ENCODE data around the gene LEF1.

Gene LEF1

DNA sequence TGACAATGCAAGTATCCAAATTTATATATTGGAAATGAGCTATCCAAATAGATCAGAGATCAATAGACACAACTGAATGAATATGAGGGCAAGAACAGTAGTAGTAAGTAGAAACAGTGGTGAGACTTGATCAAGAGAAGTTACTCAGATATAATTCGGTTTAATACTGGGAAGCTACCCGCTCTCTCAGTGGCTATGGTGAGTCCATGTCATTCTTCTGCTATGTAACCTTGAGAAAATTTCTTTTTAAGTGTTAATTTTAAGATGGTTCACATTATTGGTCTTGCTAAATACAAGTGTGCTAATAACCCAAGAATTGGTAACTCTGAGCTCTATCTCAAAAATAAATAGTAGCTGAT is 53.6 kb downstream of the LEF1 start:
- no peaks in the 10 kb centered on the region for H3K27me3 ChIP-seq (ENCODE audit: control insufficient read depth, insufficient read depth, low read length, poor library complexity, severe bottlenecking)
- no peak overlapping the region for H3K27ac ChIP-seq (ENCODE audit: insufficient read depth, low read depth, low read length, poor library complexity, severe bottlenecking)
- H3K4me1 ChIP-seq (ENCODE audit: control insufficient read depth, insufficient read depth, low read length), result peaks cover 35% of the 10 kb centered on the region
- H3K4me3 ChIP-seq (ENCODE audit: insufficient read depth, low read depth, low read length), result no peak overlapping the region
- 96 to 98% methylated on average over 2 of the region's 2 CpGs for WGBS, 2 experiments
- no peaks in the 10 kb centered on the region for H3K36me3 ChIP-seq (ENCODE audit: control insufficient read depth, insufficient read depth, low read length)
- no peaks in the 10 kb centered on the region for H3K9me3 ChIP-seq (ENCODE audit: control insufficient read depth, low read length)

DNA sequence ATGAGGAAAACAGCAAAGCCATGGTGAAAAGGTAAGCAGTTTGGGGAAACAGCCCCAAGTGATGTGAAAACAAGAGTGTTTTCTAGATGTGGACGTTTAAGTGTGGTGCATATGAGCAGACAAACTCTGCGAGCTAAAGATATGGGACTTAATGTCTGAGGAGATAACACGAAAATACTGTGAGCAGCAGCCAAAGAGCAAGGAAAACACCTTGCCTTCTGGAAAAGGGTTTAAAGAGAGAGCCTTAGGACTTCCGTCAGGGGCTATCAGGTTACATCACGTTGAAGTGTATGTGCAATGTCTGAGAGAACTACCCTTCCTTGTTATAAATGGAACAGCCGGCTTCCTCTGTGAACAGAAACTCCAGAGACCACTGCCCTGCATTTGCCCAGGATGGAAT is 54.2 kb downstream of the LEF1 start:
- H3K4me3 ChIP-seq (ENCODE audit: insufficient read depth, low read depth, low read length), result no peak overlapping the region
- H3K9me3 ChIP-seq (ENCODE audit: control insufficient read depth, low read length), result no peaks in the 10 kb centered on the region
- peaks cover 37% of the 10 kb centered on the region for H3K4me1 ChIP-seq (ENCODE audit: control insufficient read depth, insufficient read depth, low read length)
- no peaks in the 10 kb centered on the region for H3K27me3 ChIP-seq (ENCODE audit: control insufficient read depth, insufficient read depth, low read length, poor library complexity, severe bottlenecking)
- H3K27ac ChIP-seq (ENCODE audit: insufficient read depth, low read depth, low read length, poor library complexity, severe bottlenecking), result no peak overlapping the region
- 58 to 60% methylated on average over 6 of the region's 6 CpGs for WGBS, 2 experiments
- H3K36me3 ChIP-seq (ENCODE audit: control insufficient read depth, insufficient read depth, low read length), result no peaks in the 10 kb centered on the region

DNA sequence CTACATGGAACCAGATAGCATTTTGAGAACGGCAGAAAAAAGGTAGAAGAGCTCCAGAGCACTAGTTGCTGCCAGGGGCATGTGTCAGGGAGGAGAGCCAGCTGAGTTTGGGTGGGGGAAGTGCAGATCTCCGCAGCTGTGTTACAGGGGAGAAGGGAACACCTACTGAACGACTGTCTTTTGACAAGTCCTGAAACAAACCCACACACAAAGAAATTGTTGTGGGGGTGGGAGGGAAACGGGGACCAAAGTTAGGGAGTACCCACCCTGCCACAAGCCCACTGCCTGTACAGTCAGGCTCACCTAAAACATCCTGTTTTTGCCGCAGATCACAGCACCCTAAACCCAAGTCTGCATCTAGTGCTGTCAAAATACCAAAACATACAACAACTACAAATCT is 55.5 kb downstream of the LEF1 start:
- 28 to 45% methylated on average over 4 to 5 of the region's 5 CpGs for WGBS, 2 experiments
- peaks cover 37% of the 10 kb centered on the region for H3K4me1 ChIP-seq (ENCODE audit: control insufficient read depth, insufficient read depth, low read length)

DNA sequence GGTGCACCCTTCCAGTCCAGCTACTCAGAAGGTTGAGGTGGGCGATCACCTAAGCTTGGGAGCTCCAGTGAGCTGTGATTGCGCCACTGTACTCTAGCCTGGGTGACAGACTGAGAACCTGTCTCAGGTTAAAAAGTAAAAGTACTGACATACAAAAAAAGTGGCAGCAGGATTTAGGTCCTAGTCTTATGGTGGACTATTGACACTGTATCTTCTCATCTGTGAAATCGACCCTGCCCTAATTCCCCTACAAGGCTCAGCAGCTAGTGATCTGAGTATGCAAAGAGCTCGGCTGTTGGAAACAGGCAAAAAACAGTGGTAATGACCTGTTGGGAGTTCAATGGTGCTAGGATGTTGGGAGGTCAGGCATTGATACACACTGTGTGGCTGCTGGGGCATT is 57.0 kb downstream of the LEF1 start:
- 93 to 96% methylated on average over 4 of the region's 4 CpGs for WGBS, 2 experiments
- H3K9me3 ChIP-seq (ENCODE audit: control insufficient read depth, low read length), result no peaks in the 10 kb centered on the region
- no peak overlapping the region for H3K27ac ChIP-seq (ENCODE audit: insufficient read depth, low read depth, low read length, poor library complexity, severe bottlenecking)
- H3K27me3 ChIP-seq (ENCODE audit: control insufficient read depth, insufficient read depth, low read length, poor library complexity, severe bottlenecking), result no peaks in the 10 kb centered on the region
- H3K4me3 ChIP-seq (ENCODE audit: insufficient read depth, low read depth, low read length), result no peak overlapping the region
- H3K4me1 ChIP-seq (ENCODE audit: control insufficient read depth, insufficient read depth, low read length), result peaks cover 26% of the 10 kb centered on the region
- no peaks in the 10 kb centered on the region for H3K36me3 ChIP-seq (ENCODE audit: control insufficient read depth, insufficient read depth, low read length)

More for the DNA sequence above, 55.5 kb downstream of the LEF1 start:
- no peaks in the 10 kb centered on the region for H3K27me3 ChIP-seq (ENCODE audit: control insufficient read depth, insufficient read depth, low read length, poor library complexity, severe bottlenecking)
- no peaks in the 10 kb centered on the region for H3K36me3 ChIP-seq (ENCODE audit: control insufficient read depth, insufficient read depth, low read length)
- H3K9me3 ChIP-seq (ENCODE audit: control insufficient read depth, low read length), result no peaks in the 10 kb centered on the region
- no peak overlapping the region for H3K4me3 ChIP-seq (ENCODE audit: insufficient read depth, low read depth, low read length)
- H3K27ac ChIP-seq (ENCODE audit: insufficient read depth, low read depth, low read length, poor library complexity, severe bottlenecking), result no peak overlapping the region

DNA sequence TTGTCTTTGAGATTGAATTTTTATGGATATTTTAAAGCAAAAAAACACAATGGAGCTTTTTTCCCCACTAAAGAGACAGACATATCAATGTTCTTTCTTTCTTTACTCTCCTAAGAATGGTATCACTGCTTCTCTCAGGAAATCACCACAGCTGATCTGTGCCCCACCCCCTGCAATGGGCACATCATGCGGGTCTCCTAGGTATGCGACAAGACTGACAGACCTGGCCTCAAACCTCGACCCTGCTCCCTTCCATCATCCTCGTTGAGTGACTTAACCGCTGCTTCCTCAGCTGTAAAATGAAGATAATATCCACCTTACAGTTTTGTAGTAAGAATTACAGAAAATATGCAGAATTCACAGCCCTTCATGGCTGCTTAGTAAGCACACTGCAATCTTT is 58.3 kb downstream of the LEF1 start:
- Histone ChIP-seq H3K27ac (ENCODE audit: insufficient read depth, low read depth, low read length, poor library complexity, severe bottlenecking) (no peak overlapping the region), H3K27me3 (ENCODE audit: control insufficient read depth, insufficient read depth, low read length, poor library complexity, severe bottlenecking) (no peaks in the 10 kb centered on the region), H3K36me3 (ENCODE audit: control insufficient read depth, insufficient read depth, low read length) (no peaks in the 10 kb centered on the region), H3K4me3 (ENCODE audit: insufficient read depth, low read depth, low read length) (no peak overlapping the region), H3K9me3 (ENCODE audit: control insufficient read depth, low read length) (no peaks in the 10 kb centered on the region), H3K4me1 (ENCODE audit: control insufficient read depth, insufficient read depth, low read length) (peaks cover 26% of the 10 kb centered on the region)
- 69 to 77% methylated on average over 4 to 5 of the region's 5 CpGs for WGBS, 2 experiments

DNA sequence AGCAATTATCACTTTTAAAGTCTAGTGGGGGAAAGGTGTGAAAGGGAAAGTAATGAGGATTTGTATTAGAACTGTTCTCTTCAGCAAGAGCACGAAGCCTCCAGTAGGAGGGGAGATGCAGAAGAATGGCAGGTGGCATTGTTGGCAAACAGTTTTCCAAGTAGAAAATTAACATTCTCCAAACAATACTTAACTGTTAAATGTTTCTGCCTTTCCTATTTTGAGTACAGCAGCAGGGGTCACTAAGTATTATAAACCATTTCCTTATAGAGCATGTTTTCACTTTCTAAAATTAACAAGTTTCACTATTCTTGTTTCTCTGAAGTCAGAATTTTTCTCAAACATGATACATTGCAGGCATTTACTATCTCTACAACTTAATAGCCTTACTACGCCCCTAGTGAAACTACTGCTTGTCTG is 58.7 kb downstream of the LEF1 start:
- H3K27ac ChIP-seq (ENCODE audit: insufficient read depth, low read depth, low read length, poor library complexity, severe bottlenecking), result no peak overlapping the region
- 62 to 65% methylated on average over 1 to 2 of the region's 2 CpGs for WGBS, 2 experiments
- no peak overlapping the region for H3K4me3 ChIP-seq (ENCODE audit: insufficient read depth, low read depth, low read length)
- no peaks in the 10 kb centered on the region for H3K36me3 ChIP-seq (ENCODE audit: control insufficient read depth, insufficient read depth, low read length)
- no peaks in the 10 kb centered on the region for H3K27me3 ChIP-seq (ENCODE audit: control insufficient read depth, insufficient read depth, low read length, poor library complexity, severe bottlenecking)
- no peaks in the 10 kb centered on the region for H3K9me3 ChIP-seq (ENCODE audit: control insufficient read depth, low read length)
- peaks cover 26% of the 10 kb centered on the region for H3K4me1 ChIP-seq (ENCODE audit: control insufficient read depth, insufficient read depth, low read length)

DNA sequence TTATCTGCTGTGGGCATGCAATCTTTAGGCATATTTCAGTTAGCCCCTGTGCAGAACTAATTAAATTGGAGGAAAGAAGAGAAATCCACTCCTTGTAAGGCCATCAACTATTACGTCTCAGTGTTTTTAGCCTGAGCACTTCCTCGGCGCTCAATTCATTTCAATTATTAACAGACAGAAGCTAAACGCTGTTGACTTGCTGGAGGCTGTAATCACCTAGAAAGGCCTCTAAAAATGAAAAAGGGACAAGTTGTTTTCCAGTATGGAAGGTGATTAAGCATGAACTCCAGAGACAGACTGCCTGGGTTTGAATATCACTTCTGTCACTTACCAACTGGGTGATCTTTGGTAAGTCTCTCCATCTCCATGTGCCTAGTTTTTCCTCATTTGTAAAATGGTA is 59.6 kb downstream of the LEF1 start:
- peaks cover 26% of the 10 kb centered on the region for H3K4me1 ChIP-seq (ENCODE audit: control insufficient read depth, insufficient read depth, low read length)
- H3K4me3 ChIP-seq (ENCODE audit: insufficient read depth, low read depth, low read length), result no peak overlapping the region
- H3K9me3 ChIP-seq (ENCODE audit: control insufficient read depth, low read length), result no peaks in the 10 kb centered on the region
- H3K27ac ChIP-seq (ENCODE audit: insufficient read depth, low read depth, low read length, poor library complexity, severe bottlenecking), result no peak overlapping the region
- no peaks in the 10 kb centered on the region for H3K36me3 ChIP-seq (ENCODE audit: control insufficient read depth, insufficient read depth, low read length)
- H3K27me3 ChIP-seq (ENCODE audit: control insufficient read depth, insufficient read depth, low read length, poor library complexity, severe bottlenecking), result no peaks in the 10 kb centered on the region
- 84 to 98% methylated on average over 4 of the region's 4 CpGs for WGBS, 2 experiments

DNA sequence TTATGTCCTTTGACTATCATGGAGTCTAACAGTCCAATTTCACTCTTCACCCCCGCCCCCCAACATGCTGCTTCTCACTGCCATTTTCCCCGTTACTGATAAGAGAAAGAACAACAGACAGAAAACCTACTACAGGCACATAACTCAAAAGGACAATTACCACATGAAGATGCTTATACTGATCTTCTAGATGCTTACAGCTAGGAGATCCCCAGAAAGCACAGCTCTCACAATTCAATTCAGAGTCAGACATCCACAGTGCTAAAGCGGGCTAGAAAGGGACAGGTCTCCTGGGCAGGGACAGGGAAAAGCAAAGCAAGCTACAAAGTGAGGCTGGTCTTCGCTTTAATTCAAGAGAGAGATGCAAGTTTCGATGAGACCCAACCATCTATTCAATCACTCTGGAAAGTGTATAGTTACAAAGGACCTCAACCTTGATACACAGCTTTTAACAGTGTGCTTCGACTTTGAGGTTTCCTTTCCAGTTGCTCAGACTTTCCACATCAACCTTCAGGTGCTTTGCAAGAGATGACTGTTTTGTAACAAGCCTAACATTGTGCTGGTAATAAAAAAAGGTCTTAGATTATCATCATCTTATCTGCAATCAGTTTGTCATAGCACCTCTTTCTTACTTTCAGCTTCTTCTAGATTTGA is 60.9 kb downstream of the LEF1 start:
- no peak overlapping the region for H3K4me3 ChIP-seq (ENCODE audit: insufficient read depth, low read depth, low read length)
- H3K27ac ChIP-seq (ENCODE audit: insufficient read depth, low read depth, low read length, poor library complexity, severe bottlenecking), result no peak overlapping the region
- H3K36me3 ChIP-seq (ENCODE audit: control insufficient read depth, insufficient read depth, low read length), result no peaks in the 10 kb centered on the region
- H3K4me1 ChIP-seq (ENCODE audit: control insufficient read depth, insufficient read depth, low read length), result peaks cover 17% of the 10 kb centered on the region
- 91 to 96% methylated on average over 6 of the region's 6 CpGs for WGBS, 2 experiments
- no peaks in the 10 kb centered on the region for H3K9me3 ChIP-seq (ENCODE audit: control insufficient read depth, low read length)
- H3K27me3 ChIP-seq (ENCODE audit: control insufficient read depth, insufficient read depth, low read length, poor library complexity, severe bottlenecking), result no peaks in the 10 kb centered on the region

DNA sequence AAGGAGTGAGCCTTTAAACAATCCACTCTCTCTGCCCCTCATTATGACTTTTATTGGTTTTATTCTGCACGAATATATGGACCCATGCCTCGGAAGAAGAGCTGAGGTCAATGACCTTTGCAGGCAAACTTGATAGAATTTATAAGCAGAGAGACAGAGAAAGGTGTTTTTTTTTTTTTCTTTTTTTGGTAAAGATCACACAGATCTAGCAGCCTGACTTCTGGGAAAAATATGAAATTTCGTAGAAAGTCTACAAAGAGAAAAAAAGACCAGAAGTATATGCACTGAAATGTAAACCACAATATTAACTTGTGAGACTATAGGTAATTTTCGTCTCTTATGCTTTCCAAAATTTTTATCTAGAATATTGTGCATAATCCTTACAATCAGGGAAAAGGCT is 61.6 kb downstream of the LEF1 start:
- no peak overlapping the region for H3K27ac ChIP-seq (ENCODE audit: insufficient read depth, low read depth, low read length, poor library complexity, severe bottlenecking)
- no peaks in the 10 kb centered on the region for H3K36me3 ChIP-seq (ENCODE audit: control insufficient read depth, insufficient read depth, low read length)
- peaks cover 13% of the 10 kb centered on the region for H3K4me1 ChIP-seq (ENCODE audit: control insufficient read depth, insufficient read depth, low read length)
- no peak overlapping the region for H3K4me3 ChIP-seq (ENCODE audit: insufficient read depth, low read depth, low read length)
- H3K27me3 ChIP-seq (ENCODE audit: control insufficient read depth, insufficient read depth, low read length, poor library complexity, severe bottlenecking), result no peaks in the 10 kb centered on the region
- WGBS, 2 experiments, result 85 to 100% methylated on average over 1 to 2 of the region's 4 CpGs
- no peaks in the 10 kb centered on the region for H3K9me3 ChIP-seq (ENCODE audit: control insufficient read depth, low read length)

DNA sequence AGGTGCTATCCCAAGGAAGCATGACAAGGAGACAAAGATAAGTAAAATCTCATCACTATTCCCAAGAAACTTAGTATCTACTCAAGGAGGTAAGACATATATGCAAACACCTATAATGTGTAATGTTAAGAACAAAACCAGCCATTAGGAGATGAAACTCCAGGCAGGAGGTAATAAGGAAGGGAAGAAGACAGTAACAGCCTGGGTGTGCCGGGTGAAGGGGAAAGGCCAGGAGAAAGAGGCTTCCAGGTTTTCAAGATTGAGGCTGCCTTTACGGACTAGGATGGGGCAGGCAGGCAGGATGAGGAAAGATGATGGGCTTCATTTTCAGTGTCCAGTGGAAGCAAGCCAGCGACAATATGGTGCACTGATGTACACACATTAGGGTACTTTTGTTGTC is 62.5 kb downstream of the LEF1 start:
- no peak overlapping the region for H3K4me3 ChIP-seq (ENCODE audit: insufficient read depth, low read depth, low read length)
- H3K27me3 ChIP-seq (ENCODE audit: control insufficient read depth, insufficient read depth, low read length, poor library complexity, severe bottlenecking), result no peaks in the 10 kb centered on the region
- no peaks in the 10 kb centered on the region for H3K36me3 ChIP-seq (ENCODE audit: control insufficient read depth, insufficient read depth, low read length)

More for the DNA sequence above, 62.5 kb downstream of the LEF1 start:
- Histone ChIP-seq H3K9me3 (ENCODE audit: control insufficient read depth, low read length) (no peaks in the 10 kb centered on the region), H3K4me1 (ENCODE audit: control insufficient read depth, insufficient read depth, low read length) (peaks cover 13% of the 10 kb centered on the region), H3K27ac (ENCODE audit: insufficient read depth, low read depth, low read length, poor library complexity, severe bottlenecking) (no peak overlapping the region)
- WGBS, 2 experiments, result 94 to 97% methylated on average over 3 of the region's 3 CpGs
